HG02571 (cell line): ENCODE results near the gene PCDHGA3.
"Not testable (repeated sequence)": the region's sequence is repeated elsewhere in the genome, so short reads cannot be mapped to it uniquely, and the experiment has no call there.

Experiments used
- ATAC-seq: cut with Tn5 transposase; IDR thresholded peaks from one replicate; pipeline ENCODE4 v1.9.1; 2021; ENCODE audit warnings: mild to moderate bottlenecking, moderate library complexity; ENCODE audit not compliant: unreplicated experiment

The PCDHGA3 gene

DNA sequence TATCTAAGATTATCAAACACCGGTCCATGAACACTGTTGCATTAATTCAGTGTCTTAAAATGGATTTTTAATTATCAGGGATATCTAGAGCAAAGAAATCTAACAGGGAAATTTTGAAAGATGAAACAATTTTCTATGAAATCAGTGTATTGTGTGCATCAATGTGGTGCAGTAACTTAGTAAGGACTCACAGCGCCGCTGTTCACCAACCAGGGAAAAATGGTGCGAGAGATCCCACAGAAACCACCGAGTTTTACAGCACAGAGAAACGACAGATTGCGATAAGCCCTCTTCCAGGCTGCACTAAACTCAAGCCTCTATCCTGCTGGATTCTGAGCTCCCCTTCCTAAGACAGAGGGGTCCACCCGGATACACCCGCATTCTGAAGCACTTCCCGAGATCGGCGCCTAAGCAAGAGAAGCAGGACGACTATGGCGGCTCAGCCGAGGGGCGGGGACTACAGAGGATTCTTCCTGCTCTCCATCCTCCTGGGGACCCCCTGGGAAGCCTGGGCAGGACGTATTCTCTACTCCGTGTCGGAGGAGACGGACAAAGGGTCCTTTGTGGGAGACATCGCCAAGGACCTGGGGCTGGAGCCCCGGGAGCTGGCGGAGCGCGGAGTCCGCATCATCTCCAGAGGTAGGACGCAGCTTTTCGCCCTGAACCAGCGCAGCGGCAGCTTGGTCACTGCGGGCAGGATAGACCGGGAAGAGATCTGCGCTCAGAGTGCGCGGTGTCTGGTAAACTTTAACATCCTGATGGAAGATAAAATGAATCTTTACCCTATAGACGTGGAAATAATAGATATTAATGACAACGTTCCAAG, 39.1 kb downstream of the PCDHGA3 start, which contains the start of gene PCDHGA7:
Gene PCDHGA7 (plus strand): TSS at position 274 of the 826 bp plus-strand sequence. CDS start 158 bp downstream, at position 432.
- no peak for ATAC-seq

DNA sequence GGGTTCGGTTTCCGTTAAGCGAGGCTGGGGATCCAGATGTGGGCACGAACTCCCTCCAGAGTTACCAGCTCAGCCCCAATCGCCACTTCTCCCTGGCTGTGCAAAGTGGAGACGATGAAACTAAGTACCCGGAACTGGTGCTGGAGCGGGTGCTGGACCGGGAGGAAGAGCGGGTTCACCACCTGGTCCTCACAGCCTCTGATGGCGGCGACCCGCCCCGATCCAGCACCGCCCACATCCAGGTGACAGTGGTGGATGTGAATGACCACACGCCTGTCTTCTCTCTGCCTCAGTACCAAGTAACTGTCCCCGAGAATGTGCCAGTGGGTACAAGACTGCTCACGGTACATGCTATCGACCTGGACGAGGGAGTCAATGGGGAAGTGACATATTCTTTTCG, 39.7 kb downstream of the PCDHGA3 start:
- no peak for ATAC-seq

DNA sequence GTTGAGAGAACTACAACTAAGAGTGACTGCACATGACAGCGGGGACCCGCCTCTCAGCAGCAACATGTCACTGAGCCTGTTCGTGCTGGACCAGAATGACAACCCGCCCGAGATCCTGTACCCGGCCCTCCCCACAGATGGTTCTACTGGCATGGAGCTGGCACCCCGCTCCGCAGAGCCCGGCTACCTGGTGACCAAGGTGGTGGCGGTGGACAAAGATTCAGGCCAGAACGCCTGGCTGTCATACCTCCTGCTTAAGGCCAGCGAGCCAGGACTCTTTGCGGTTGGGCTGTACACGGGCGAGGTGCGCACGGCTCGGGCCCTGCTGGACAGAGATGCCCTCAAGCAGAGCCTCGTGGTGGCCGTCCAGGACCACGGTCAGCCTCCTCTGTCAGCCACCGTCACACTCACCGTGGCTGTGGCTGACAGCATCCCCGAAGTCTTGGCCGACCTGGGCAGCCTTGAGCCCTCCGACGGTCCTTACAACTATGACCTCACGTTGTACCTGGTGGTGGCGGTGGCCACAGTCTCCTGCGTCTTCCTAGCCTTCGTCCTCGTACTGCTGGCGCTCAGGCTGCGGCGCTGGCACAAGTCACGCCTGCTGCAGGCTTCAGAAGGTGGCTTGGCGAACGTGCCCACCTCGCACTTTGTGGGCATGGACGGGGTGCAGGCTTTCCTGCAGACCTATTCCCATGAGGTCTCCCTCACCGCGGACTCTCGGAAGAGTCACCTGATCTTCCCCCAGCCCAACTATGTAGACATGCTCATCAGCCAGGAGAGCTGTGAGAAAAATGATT, 41.0 kb downstream of the PCDHGA3 start:
- no peak for ATAC-seq

DNA sequence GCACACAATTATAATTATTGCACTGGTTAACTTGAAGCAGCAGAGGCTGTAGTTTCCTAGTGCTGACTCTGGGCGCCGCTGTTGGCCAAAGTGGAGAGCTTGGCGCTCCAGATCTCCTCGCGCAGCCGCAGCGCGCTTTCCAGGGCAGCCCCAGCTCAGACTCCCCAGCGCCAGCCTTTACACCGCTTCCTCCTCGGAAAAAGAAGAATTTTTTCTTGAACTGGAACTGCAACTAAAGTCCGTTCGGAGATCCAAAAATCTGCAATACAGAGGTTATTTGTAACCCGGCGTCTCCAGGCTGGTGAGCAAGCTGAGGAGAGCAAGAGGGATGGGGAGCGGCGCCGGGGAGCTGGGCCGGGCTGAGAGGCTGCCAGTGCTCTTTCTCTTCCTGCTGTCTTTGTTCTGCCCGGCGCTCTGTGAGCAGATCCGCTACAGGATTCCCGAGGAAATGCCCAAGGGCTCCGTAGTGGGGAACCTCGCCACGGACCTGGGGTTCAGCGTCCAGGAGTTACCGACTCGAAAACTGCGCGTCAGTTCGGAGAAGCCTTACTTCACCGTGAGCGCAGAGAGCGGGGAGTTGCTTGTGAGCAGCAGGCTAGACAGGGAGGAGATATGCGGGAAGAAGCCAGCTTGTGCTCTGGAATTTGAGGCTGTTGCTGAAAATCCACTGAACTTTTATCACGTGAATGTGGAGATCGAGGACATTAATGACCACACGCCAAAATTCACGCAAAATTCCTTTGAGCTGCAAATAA, 44.1 kb downstream of the PCDHGA3 start, which contains the start of gene PCDHGB4:
Gene PCDHGB4 (plus strand): TSS at position 142 of the 755 bp plus-strand sequence. CDS start 187 bp downstream, at position 329.
- ATAC-seq: peak; percentile 88

DNA sequence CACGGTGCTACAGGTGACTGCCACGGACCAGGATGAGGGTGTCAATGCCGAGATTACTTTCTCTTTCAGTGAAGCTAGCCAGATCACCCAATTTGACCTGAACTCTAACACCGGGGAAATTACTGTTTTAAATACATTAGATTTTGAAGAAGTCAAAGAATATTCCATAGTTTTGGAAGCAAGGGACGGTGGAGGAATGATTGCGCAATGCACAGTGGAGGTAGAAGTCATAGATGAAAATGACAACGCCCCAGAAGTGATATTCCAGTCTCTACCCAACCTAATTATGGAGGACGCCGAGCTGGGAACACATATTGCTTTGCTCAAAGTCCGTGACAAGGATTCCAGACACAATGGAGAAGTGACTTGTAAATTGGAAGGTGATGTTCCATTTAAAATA, 45.0 kb downstream of the PCDHGA3 start:
- ATAC-seq: no peak

DNA sequence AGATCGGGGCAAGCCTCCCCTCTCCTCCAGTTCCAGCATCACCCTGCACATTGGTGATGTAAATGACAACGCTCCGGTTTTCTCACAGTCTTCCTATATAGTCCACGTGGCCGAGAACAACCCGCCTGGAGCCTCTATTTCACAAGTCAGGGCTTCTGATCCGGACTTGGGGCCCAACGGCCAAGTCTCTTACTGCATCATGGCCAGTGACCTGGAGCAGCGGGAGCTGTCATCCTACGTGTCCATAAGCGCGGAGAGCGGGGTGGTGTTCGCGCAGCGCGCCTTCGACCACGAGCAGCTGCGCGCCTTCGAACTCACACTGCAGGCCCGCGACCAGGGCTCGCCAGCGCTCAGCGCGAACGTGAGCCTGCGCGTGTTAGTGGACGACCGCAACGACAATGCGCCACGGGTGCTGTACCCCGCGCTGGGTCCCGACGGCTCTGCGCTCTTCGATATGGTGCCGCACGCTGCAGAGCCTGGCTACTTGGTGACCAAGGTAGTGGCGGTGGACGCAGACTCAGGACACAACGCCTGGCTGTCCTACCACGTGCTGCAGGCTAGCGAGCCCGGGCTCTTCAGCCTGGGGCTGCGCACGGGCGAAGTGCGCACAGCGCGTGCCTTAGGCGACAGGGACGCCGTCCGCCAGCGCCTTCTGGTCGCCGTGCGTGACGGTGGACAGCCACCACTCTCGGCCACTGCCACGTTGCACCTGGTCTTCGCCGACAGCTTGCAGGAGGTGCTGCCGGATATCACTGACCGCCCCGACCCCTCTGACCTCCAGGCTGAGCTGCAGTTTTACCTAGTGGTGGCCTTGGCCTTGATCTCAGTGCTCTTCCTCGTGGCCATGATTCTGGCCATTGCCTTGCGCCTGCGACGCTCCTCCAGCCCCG, 45.8 kb downstream of the PCDHGA3 start:
- ATAC-seq: no peak

DNA sequence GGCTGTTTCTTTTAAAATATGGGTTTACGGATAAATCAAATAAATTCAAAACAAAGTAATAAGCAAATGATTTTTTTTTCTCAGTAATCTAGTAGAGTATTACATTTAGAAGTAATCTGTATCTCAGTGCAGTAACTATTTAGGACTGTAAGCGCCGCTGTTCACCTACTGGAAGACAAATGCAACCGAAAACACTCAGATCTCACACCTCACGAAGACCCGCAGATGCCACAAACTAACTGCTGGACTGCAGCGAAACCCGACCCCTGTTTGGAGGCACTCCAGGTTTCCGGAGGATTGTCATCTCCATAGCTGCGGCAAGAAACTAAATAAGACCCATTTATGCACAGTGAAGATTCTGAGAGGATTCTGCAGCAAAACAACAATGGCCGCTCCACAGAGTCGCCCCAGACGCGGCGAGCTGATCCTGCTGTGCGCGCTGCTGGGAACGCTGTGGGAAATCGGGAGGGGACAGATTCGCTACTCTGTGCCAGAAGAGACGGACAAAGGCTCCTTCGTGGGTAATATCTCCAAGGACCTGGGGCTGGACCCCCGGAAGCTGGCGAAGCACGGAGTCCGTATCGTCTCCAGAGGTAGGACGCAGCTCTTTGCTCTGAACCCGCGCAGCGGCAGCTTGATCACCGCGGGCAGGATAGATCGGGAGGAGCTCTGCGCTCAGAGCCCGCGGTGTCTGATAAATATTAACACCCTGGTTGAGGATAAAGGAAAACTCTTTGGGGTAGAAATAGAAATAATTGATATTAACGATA, 49.0 kb downstream of the PCDHGA3 start, which contains the start of gene PCDHGA8:
Gene PCDHGA8 (plus strand): TSS at position 205 of the 770 bp plus-strand sequence. CDS start 181 bp downstream, at position 386.
- no peak for ATAC-seq

DNA sequence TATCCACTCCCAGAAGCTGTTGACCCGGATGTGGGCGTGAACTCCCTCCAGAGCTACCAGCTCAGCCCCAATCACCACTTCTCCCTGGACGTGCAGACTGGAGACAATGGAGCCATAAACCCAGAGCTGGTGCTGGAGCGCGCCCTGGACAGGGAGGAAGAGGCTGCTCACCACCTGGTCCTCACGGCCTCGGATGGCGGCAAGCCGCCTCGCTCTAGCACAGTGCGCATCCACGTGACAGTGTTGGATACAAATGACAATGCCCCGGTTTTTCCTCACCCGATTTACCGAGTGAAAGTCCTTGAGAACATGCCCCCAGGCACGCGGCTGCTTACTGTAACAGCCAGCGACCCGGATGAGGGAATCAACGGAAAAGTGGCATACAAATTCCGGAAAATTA, 49.6 kb downstream of the PCDHGA3 start:
- no peak for ATAC-seq

DNA sequence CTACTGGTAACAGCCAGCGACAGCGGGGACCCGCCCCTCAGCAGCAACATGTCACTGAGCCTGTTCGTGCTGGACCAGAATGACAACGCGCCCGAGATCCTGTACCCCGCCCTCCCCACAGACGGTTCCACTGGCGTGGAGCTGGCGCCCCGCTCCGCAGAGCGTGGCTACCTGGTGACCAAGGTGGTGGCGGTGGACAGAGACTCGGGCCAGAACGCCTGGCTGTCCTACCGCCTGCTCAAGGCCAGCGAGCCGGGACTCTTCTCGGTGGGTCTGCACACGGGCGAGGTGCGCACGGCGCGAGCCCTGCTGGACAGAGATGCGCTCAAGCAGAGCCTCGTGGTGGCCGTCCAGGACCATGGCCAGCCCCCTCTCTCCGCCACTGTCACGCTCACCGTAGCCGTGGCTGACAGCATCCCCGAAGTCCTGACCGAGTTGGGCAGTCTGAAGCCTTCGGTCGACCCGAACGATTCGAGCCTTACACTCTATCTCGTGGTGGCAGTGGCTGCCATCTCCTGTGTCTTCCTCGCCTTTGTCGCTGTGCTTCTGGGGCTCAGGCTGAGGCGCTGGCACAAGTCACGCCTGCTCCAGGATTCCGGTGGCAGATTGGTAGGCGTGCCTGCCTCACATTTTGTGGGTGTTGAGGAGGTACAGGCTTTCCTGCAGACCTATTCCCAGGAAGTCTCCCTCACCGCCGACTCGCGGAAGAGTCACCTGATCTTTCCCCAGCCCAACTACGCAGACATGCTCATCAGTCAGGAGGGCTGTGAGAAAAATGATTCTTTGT, 51.0 kb downstream of the PCDHGA3 start:
- ATAC-seq: not testable (repeated sequence)
